Measurements from ENCODE around the gene MX1.

DNA sequence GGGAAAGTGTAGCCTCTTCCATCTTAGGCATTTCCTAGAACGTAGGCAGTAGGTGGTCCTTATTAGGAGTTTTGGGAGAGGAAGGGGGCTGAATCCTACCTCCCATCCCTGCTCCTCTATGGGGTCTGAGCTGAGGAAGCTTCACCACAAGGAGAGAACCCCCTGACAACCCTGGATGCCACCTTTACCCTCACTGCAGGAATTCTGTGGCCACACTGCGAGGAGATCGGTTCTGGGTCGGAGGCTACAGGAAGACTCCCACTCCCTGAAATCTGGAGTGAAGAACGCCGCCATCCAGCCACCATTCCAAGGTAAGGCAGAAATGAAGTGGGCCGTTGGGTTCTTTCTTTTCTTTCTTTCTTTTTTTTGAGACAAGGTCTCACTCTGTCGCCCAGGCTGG is 1.5 kb downstream of the MX1 start:
- TF ChIP-seq EZH2 (IDR thresholded peaks at IDR 0.05; ENCODE audit: low read depth), result no peak
- no peak for TF ChIP-seq CTCF (conservative IDR thresholded peaks at IDR 0.05)

Measured in PC-9 (cell line).